ENCODE results near the gene ZNF429. TPM values are rescaled to one million over a fixed set of nuclear protein-coding genes. Genes with fewer than 3 reads are reported as not detected.
"Not testable (repeated sequence)": the region's sequence is repeated elsewhere in the genome, so short reads cannot be mapped to it uniquely, and the experiment has no call there.

ZNF429 gene
- total and polyA plus RNA-seq, 12 donors: 4.4 to 50.3 (median 25.6) TPM

DNA sequence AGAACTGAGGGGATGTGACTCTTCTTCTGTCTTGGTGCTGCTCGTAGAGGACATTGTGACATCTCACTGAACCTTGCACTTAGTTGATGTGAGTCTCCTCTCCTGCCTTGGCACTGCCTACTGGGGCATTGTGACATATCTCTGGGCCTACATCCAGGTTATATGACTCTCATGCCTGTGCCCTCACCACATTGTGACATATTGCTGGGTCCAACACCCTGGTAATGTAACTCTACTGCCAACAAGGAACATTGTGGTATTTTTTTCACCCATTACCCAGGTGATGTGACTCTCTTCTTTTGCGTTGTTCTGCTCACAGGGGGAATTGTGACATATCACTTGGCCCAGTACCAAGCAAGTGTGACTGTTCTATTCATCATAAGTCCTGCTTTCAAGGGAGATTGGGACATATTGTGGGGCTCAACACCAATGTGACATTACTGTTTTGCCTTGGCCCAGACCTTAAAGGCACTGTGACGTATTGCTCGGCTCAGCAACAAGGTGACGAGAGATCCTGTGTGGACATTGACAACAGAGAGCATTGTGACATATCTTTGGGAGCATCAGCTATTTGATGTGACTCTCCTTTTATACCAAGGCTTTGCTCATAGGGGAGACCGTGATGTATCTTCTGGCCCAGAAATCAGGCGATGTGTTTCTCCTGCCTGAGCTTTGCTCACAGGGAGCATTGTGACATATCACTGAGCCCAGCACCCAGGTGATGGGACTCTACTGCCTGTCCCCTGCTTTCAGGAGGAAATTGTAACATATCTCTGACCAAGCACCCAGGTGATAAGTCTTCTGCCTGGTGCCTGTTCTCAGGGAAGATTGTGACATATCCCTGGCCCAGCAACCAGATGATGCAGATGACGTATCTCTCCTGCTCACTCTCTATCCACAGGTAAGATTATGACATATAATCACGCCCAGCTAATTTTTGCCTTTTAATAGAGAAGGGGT, 12.2 kb upstream of the ZNF429 start:
- intact Hi-C loops (cut with DNase I): no loop called here
- no peaks in the 10 kb centered on the region for H3K4me1 ChIP-seq (replicated peaks in 1 of 2)
- H3K27ac ChIP-seq: peak overlapping the region in 1 of 5 donors; percentile 38
- H3K27me3 ChIP-seq: no peaks in the 10 kb centered on the region
- WGBS, 4 donors: 67 to 89% (median 80%) methylated on average over 7 to 9 of the region's 9 CpGs
- TF ChIP-seq, protein P1, sequence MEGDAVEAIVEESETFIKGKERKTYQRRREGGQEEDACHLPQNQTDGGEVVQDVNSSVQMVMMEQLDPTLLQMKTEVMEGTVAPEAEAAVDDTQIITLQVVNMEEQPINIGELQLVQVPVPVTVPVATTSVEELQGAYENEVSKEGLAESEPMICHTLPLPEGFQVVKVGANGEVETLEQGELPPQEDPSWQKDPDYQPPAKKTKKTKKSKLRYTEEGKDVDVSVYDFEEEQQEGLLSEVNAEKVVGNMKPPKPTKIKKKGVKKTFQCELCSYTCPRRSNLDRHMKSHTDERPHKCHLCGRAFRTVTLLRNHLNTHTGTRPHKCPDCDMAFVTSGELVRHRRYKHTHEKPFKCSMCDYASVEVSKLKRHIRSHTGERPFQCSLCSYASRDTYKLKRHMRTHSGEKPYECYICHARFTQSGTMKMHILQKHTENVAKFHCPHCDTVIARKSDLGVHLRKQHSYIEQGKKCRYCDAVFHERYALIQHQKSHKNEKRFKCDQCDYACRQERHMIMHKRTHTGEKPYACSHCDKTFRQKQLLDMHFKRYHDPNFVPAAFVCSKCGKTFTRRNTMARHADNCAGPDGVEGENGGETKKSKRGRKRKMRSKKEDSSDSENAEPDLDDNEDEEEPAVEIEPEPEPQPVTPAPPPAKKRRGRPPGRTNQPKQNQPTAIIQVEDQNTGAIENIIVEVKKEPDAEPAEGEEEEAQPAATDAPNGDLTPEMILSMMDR (IDR thresholded peaks at IDR 0.05): no peak
- no peak for TF ChIP-seq POLR2A (IDR thresholded peaks at IDR 0.05)
- no peak overlapping the region for H3K4me3 ChIP-seq
- no peaks in the 10 kb centered on the region for H3K36me3 ChIP-seq (replicated peaks in 1 of 2)
- H3K9me3 ChIP-seq (replicated peaks in 1 of 3): no peaks in the 10 kb centered on the region
- peak; percentile 33 to 75 (median 61) for DNase-seq

DNA sequence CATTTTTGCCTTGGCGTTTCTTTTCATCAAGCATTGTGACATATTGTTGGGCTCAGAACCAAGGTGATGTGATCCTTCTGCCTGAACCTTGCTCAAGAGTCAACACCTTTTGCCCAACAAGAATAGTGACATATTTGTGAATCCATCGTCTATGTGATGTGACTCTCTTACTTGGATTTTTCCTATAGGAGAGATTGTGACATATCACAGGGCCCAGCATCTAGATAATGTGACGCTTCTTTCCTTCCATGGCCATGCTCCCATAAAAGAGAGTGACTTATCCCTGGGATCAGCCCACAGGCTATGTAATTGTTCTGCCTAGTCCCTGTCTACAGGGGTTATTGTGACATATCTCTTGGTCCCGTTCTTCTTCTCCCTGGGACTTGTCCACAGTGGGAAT, 8.5 kb upstream of the ZNF429 start:
- TF ChIP-seq, protein P1 (IDR thresholded peaks at IDR 0.05): no peak
- TF ChIP-seq POLR2A (IDR thresholded peaks at IDR 0.05): no peak
- 88 to 95% (median 93%) methylated on average over 4 of the region's 4 CpGs for WGBS, 4 donors
- no peaks in the 10 kb centered on the region for H3K4me1 ChIP-seq (replicated peaks in 1 of 2)
- no peak overlapping the region for H3K4me3 ChIP-seq
- H3K27ac ChIP-seq: no peak overlapping the region
- DNase-seq: no peak
- H3K27me3 ChIP-seq: no peaks in the 10 kb centered on the region
- no peaks in the 10 kb centered on the region for H3K36me3 ChIP-seq (replicated peaks in 1 of 2)
- intact Hi-C loops (cut with DNase I): no loop called here
- H3K9me3 ChIP-seq (replicated peaks in 1 of 3): no peaks in the 10 kb centered on the region

DNA sequence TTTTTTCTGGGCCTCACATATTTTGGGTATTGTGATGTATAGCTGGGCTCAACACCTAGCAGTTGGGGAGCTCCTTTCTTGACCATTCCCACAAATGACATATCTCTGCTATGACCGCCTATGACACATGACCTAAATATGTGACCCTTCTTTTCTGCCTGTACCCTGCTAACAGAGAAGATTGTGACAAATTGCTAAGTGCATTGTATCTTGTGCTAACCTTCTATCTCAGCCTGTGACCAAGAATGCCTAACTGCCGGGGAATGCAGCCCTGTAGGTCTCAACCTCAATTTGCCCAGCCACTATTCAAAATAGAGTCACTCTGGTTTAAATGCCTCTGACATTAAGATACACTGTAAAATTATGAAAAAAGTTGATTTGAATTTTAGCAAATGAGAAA, 6.8 kb upstream of the ZNF429 start:
- no peaks in the 10 kb centered on the region for H3K9me3 ChIP-seq (replicated peaks in 1 of 3)
- no peak for DNase-seq
- intact Hi-C loops (cut with DNase I): no loop called here
- no peaks in the 10 kb centered on the region for H3K36me3 ChIP-seq (replicated peaks in 1 of 2)
- H3K27me3 ChIP-seq: no peaks in the 10 kb centered on the region
- TF ChIP-seq POLR2A (IDR thresholded peaks at IDR 0.05): no peak
- TF ChIP-seq, protein P1 (IDR thresholded peaks at IDR 0.05): no peak
- no peaks in the 10 kb centered on the region for H3K4me1 ChIP-seq (replicated peaks in 1 of 2)
- no peak overlapping the region for H3K27ac ChIP-seq
- H3K4me3 ChIP-seq: no peak overlapping the region
- 69 to 98% (median 87%) methylated on average over 2 of the region's 2 CpGs for WGBS, 4 donors

DNA sequence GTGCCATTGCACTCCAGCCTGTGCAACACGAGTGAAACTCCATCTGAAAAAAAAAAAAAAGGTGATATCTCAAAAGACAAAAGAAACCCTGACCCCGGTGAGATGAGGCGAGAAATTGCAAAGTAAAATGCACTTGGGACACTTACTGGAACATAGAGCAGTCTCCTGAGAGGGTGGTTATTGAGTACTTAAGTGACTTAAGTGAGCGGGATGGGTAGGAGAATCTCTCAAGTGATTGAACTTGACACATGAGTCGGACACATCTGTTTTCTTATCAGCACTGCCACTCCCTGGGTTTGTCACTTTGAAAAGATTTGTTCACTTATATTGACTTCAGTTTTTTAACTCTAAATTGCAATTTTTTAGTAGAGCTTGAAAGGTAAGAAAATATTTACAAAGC, 2.8 kb downstream of the ZNF429 start:
- DNase-seq: no peak
- Histone ChIP-seq H3K9me3 (replicated peaks in 1 of 3) (no peaks in the 10 kb centered on the region), H3K27me3 (no peaks in the 10 kb centered on the region), H3K4me3 (no peak overlapping the region), H3K4me1 (replicated peaks in 1 of 2) (peaks cover 24 to 36% of the 10 kb centered on the region in 2 donors), H3K27ac (no peak overlapping the region), H3K36me3 (replicated peaks in 1 of 2) (no peaks in the 10 kb centered on the region)
- intact Hi-C loops (cut with DNase I): no loop called here
- WGBS, 4 donors: 65 to 85% (median 69%) methylated on average over 5 of the region's 5 CpGs
- TF ChIP-seq POLR2A (IDR thresholded peaks at IDR 0.05): no peak
- TF ChIP-seq, protein P1 (IDR thresholded peaks at IDR 0.05): no peak

DNA sequence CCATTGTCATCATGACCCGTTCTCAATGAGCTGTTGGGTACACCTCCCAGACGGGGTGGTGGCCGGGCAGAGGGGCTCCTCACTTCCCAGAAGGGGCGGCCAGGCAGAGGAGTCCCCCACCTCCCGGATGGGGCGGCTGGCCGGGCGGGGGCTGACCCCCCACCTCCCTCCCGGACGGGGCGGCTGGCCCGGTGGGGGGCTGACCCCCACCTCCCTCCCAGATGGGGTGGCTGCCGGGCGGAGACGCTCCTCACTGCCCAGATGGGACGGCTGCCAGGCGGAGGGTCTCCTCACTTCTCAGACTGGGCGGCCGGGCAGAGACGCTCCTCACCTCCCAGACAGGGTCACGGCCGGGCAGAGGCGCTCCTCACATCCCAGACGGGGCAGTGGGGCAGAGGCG, 5.7 kb downstream of the ZNF429 start:
- WGBS, 4 donors: 90 to 96% (median 93%) methylated on average over 8 to 22 of the region's 25 CpGs; no CpG with 5 or more reads in 1 of the 4 donors
- H3K4me1 ChIP-seq (replicated peaks in 1 of 2): peaks cover 19 to 30% of the 10 kb centered on the region in 2 donors
- H3K4me3 ChIP-seq; H3K36me3 ChIP-seq (replicated peaks in 1 of 2); intact Hi-C loops (cut with DNase I); H3K27ac ChIP-seq; DNase-seq; H3K9me3 ChIP-seq (replicated peaks in 1 of 3); H3K27me3 ChIP-seq: not testable (repeated sequence)

DNA sequence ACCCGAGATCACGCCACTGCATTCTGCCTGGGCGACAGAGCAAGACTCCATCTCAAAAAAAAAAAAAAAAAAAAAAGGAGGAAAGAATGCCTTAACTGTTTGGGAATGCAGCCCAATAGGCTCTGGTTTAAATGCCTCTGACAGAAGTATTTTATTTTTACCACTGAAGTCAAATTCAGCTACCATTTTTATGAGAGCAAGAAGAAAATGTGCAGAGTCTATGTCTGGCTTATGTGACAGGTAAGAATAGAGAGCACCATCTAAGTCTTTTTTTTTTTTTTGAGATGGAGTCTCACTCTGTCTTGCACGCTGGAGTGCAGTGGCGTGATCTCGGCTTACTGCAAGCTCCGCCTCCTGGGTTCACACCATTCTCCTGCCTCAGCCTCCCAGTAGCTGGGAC, 7.2 kb downstream of the ZNF429 start:
- intact Hi-C loops (cut with DNase I); H3K27ac ChIP-seq; H3K27me3 ChIP-seq; H3K9me3 ChIP-seq (replicated peaks in 1 of 3); H3K4me3 ChIP-seq; H3K36me3 ChIP-seq (replicated peaks in 1 of 2); DNase-seq: not testable (repeated sequence)
- 93 to 99% (median 97%) methylated on average over 7 of the region's 7 CpGs for WGBS, 4 donors
- peaks cover 9 to 18% of the 10 kb centered on the region in 2 donors for H3K4me1 ChIP-seq (replicated peaks in 1 of 2)

Data from adrenal gland (tissue), 12 donors.